Fibroblast of villous mesenchyme (primary cell): Measurements from ENCODE around the gene KLB. TPM values are rescaled to one million over a fixed set of nuclear protein-coding genes. Genes with fewer than 3 reads are reported as not detected.
"Not testable (repeated sequence)": the region's sequence is repeated elsewhere in the genome, so short reads cannot be mapped to it uniquely, and the experiment has no call there.

Source experiments
- DNase-seq: peaks from one replicate; pipeline ENCODE4 v3.0.0-alpha.2; 2010; ENCODE audit warnings: low read depth
- H3K4me3 ChIP-seq: 2 replicates; pipeline ENCODE4 v1.5.1; 2011; ENCODE audit warnings: low read depth, mild to moderate bottlenecking, low read length
- CTCF ChIP-seq: IDR thresholded peaks from 2 replicates; pipeline ENCODE4 v1.5.1; 2012; ENCODE audit warnings: low read depth, mild to moderate bottlenecking, low read length; ENCODE audit not compliant: insufficient read depth
- total RNA-seq: library from RNA; depleted of rRNA; stranded (reverse); fragments of >200 nt; gene quantifications from 2 replicates; pipeline ENCODE4 v1.2.3, GENCODE V29; 2012

KLB gene
- total RNA-seq, 1 donor = not detected

- no peak for DNase-seq
These were observed 16.1 kb upstream of the KLB start for GRCh38 chr4:39390603-39391002.

GRCh38 chr4:39394706-39395105 lies 12.0 kb upstream of the KLB start:
- H3K4me3 ChIP-seq = no peak overlapping the region
- no peak for TF ChIP-seq CTCF
- DNase-seq = no peak

More at GRCh38 chr4:39390603-39391002, 16.1 kb upstream of the KLB start:
- no peak for TF ChIP-seq CTCF
- no peak overlapping the region for H3K4me3 ChIP-seq

- not testable (repeated sequence) for DNase-seq
These were observed 5.1 kb upstream of the KLB start for GRCh38 chr4:39401640-39402039.

GRCh38 chr4:39407584-39407885 lies 805 bp downstream of the KLB start:
- DNase-seq = no peak

More at GRCh38 chr4:39401640-39402039, 5.1 kb upstream of the KLB start:
- H3K4me3 ChIP-seq = not testable (repeated sequence)

GRCh38 chr4:39410415-39410814 lies 3.7 kb downstream of the KLB start:
- DNase-seq = peak; percentile 21
- TF ChIP-seq CTCF = peak; percentile 35

More at GRCh38 chr4:39407584-39407885, 805 bp downstream of the KLB start:
- no peak for TF ChIP-seq CTCF
- H3K4me3 ChIP-seq = no peak overlapping the region

GRCh38 chr4:39411561-39411960 lies 4.8 kb downstream of the KLB start:
- not testable (repeated sequence) for H3K4me3 ChIP-seq, DNase-seq

More at GRCh38 chr4:39410415-39410814, 3.7 kb downstream of the KLB start:
- no peak overlapping the region for H3K4me3 ChIP-seq

GRCh38 chr4:39415678-39416283 lies 9.1 kb downstream of the KLB start:
- H3K4me3 ChIP-seq = no peak overlapping the region
- peak; percentile 68 for DNase-seq
- TF ChIP-seq CTCF = no peak

GRCh38 chr4:39422247-39422646 lies 15.5 kb downstream of the KLB start:
- no peak for TF ChIP-seq CTCF
- no peak for DNase-seq

GRCh38 chr4:39425297-39425696 lies 18.6 kb downstream of the KLB start:
- DNase-seq, H3K4me3 ChIP-seq: not testable (repeated sequence)

More at GRCh38 chr4:39422247-39422646, 15.5 kb downstream of the KLB start:
- H3K4me3 ChIP-seq = no peak overlapping the region
